ENCODE measurements around the gene AKAP6.
"Not testable (repeated sequence)": the region's sequence is repeated elsewhere in the genome, so short reads cannot be mapped to it uniquely, and the experiment has no call there.

The AKAP6 gene

DNA sequence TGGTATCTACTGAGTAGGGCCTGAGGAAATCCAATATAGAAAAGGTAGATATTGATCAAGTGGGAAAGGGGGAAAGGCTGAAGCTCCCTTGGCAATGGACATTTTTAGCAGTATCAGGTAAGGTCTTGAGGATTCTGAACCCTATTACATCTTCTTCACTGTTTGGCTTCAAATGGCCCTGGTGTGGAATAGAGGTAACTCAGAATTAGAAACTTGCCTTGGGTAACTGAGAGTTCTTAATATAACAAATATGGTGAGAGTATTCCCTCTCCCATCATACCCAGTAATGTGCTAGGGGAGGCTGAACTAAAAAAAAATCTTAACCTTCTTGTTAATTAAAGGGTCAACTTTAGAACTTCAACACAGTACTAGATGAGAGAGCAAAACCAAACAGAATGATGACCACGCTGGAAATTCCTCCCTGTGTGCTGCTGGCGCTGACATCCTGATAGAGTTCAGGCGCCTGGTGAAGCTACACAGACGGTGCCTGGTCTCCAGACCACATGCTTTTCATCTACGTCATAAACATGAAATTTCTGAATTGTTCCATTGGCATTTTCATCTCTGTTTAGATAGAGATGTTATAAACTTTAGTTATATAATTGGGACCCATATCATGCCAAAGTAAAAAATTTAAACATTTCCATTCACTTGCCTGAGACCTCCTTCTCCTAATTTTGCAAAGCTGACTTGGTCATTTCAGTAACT lies 128.3 kb downstream of the AKAP6 start:
- Histone ChIP-seq H3K4me1 (ENCODE audit: control insufficient read depth, insufficient read depth, low read length) (peaks cover 29% of the 10 kb centered on the region), H3K9ac (ENCODE audit: low read depth, low read length) (peak overlapping the region; percentile 19), H3K27me3 (ENCODE audit: control insufficient read depth, insufficient read depth, low read length) (no peaks in the 10 kb centered on the region), H3K4me3 (ENCODE audit: low read length) (no peak overlapping the region), H3K4me2 (ENCODE audit: low read length) (peak overlapping the region; percentile 26), H3K9me3 (replicated peaks; ENCODE audit: low read length) (no peaks in the 10 kb centered on the region), H3K36me3 (ENCODE audit: insufficient read depth, low read length) (no peaks in the 10 kb centered on the region)

DNA sequence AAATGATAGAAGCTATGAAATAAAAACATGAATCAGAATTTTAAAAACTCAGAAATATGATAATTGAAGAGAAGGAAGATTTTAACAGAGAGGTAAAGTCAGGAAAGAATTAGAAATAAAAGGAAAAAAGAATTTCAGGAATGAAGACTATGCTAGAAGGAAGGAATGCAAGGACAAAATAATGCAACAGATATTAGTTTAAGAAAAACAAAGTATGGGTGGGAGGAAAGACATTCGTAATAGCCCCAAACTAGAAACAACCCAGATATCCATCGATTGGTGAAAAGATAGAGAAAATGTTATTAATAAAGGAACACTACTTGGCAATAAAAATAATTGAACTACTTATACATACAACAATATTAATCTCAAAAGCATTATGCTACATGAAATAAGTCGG lies 129.6 kb downstream of the AKAP6 start:
- peak overlapping the region; percentile 26 for H3K4me2 ChIP-seq (ENCODE audit: low read length)
- H3K27me3 ChIP-seq (ENCODE audit: control insufficient read depth, insufficient read depth, low read length) = no peaks in the 10 kb centered on the region
- H3K4me1 ChIP-seq (ENCODE audit: control insufficient read depth, insufficient read depth, low read length) = peaks cover 29% of the 10 kb centered on the region
- H3K9ac ChIP-seq (ENCODE audit: low read depth, low read length) = peak overlapping the region; percentile 35
- no peak overlapping the region for H3K4me3 ChIP-seq (ENCODE audit: low read length)
- no peaks in the 10 kb centered on the region for H3K36me3 ChIP-seq (ENCODE audit: insufficient read depth, low read length)
- H3K9me3 ChIP-seq (replicated peaks; ENCODE audit: low read length) = no peaks in the 10 kb centered on the region

DNA sequence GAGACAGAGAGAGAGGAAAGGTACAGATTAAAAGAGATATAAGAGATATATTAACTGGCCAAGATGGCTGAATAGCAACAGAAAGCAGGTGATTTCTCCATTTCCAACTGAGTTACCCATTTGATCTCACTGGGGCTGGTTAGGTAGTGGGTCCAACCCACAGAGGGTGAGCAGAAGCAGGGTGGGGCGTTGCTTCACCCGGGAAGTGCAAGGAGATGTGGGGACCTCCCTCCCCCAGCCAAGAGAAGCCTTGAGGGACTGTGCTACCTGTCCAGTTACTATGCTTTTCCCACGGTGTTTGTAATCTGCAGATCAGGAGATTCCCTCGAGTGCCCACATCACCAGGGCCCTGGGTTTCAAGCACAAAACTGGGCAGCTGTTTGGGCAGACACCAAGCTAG lies 131.2 kb downstream of the AKAP6 start:
- Histone ChIP-seq H3K9ac (ENCODE audit: low read depth, low read length) (no peak overlapping the region), H3K4me2 (ENCODE audit: low read length) (no peak overlapping the region), H3K36me3 (ENCODE audit: insufficient read depth, low read length) (no peaks in the 10 kb centered on the region), H3K27me3 (ENCODE audit: control insufficient read depth, insufficient read depth, low read length) (no peaks in the 10 kb centered on the region), H3K4me3 (ENCODE audit: low read length) (no peak overlapping the region), H3K4me1 (ENCODE audit: control insufficient read depth, insufficient read depth, low read length) (peaks cover 22% of the 10 kb centered on the region), H3K9me3 (replicated peaks; ENCODE audit: low read length) (no peaks in the 10 kb centered on the region)

- not testable (repeated sequence) for H3K27me3 ChIP-seq (ENCODE audit: control insufficient read depth, insufficient read depth, low read length); H3K4me2 ChIP-seq (ENCODE audit: low read length); H3K9ac ChIP-seq (ENCODE audit: low read depth, low read length); H3K36me3 ChIP-seq (ENCODE audit: insufficient read depth, low read length); H3K9me3 ChIP-seq (replicated peaks; ENCODE audit: low read length); H3K4me3 ChIP-seq (ENCODE audit: low read length)
- peaks cover 16% of the 10 kb centered on the region for H3K4me1 ChIP-seq (ENCODE audit: control insufficient read depth, insufficient read depth, low read length)
Observed at GRCh38 chr14:32462553-32462952, 133.5 kb downstream of the AKAP6 start.

DNA sequence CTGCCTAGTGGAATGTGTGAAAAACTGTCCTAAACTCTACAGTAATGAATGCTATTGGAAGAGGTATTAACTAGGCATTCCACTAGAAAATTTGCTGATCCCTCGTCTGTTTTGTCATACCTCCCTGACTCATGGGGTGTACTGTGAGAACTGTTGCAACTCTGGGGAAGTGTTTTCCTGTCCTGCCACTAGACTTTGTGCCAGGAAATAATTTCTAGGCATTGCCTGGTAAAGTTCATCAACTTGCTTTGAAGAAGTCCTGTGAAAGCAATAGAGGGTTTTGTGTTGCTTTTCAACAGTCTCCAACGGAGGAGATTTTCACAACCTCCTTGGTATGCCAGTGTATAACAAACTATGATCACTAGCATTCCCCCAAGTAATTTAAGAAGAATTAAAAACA lies 139.9 kb downstream of the AKAP6 start:
- H3K4me3 ChIP-seq (ENCODE audit: low read length) = no peak overlapping the region
- H3K9me3 ChIP-seq (replicated peaks; ENCODE audit: low read length) = no peaks in the 10 kb centered on the region
- peak overlapping the region; percentile 41 for H3K4me2 ChIP-seq (ENCODE audit: low read length)
- H3K36me3 ChIP-seq (ENCODE audit: insufficient read depth, low read length) = no peaks in the 10 kb centered on the region
- peak overlapping the region; percentile 72 for H3K9ac ChIP-seq (ENCODE audit: low read depth, low read length)
- no peaks in the 10 kb centered on the region for H3K27me3 ChIP-seq (ENCODE audit: control insufficient read depth, insufficient read depth, low read length)
- peaks cover 53% of the 10 kb centered on the region for H3K4me1 ChIP-seq (ENCODE audit: control insufficient read depth, insufficient read depth, low read length)

- Histone ChIP-seq H3K4me3 (ENCODE audit: low read length) (no peak overlapping the region), H3K27me3 (ENCODE audit: control insufficient read depth, insufficient read depth, low read length) (no peaks in the 10 kb centered on the region), H3K4me1 (ENCODE audit: control insufficient read depth, insufficient read depth, low read length) (peaks cover 56% of the 10 kb centered on the region), H3K9me3 (replicated peaks; ENCODE audit: low read length) (no peaks in the 10 kb centered on the region), H3K4me2 (ENCODE audit: low read length) (peak overlapping the region; percentile 41), H3K36me3 (ENCODE audit: insufficient read depth, low read length) (no peaks in the 10 kb centered on the region), H3K9ac (ENCODE audit: low read depth, low read length) (peak overlapping the region; percentile 72)
Observed at GRCh38 chr14:32469388-32470160, 140.5 kb downstream of the AKAP6 start.

- Histone ChIP-seq H3K27me3 (ENCODE audit: control insufficient read depth, insufficient read depth, low read length) (no peaks in the 10 kb centered on the region), H3K9ac (ENCODE audit: low read depth, low read length) (peak overlapping the region; percentile 60), H3K4me1 (ENCODE audit: control insufficient read depth, insufficient read depth, low read length) (peaks cover 56% of the 10 kb centered on the region), H3K4me2 (ENCODE audit: low read length) (no peak overlapping the region), H3K36me3 (ENCODE audit: insufficient read depth, low read length) (no peaks in the 10 kb centered on the region), H3K9me3 (replicated peaks; ENCODE audit: low read length) (no peaks in the 10 kb centered on the region), H3K4me3 (ENCODE audit: low read length) (no peak overlapping the region)
Observed at GRCh38 chr14:32470161-32470715, 141.1 kb downstream of the AKAP6 start.

GRCh38 chr14:32471181-32471580 lies 142.1 kb downstream of the AKAP6 start:
- H3K9me3 ChIP-seq (replicated peaks; ENCODE audit: low read length) = no peaks in the 10 kb centered on the region
- H3K27me3 ChIP-seq (ENCODE audit: control insufficient read depth, insufficient read depth, low read length) = no peaks in the 10 kb centered on the region
- H3K36me3 ChIP-seq (ENCODE audit: insufficient read depth, low read length) = no peaks in the 10 kb centered on the region
- peaks cover 56% of the 10 kb centered on the region for H3K4me1 ChIP-seq (ENCODE audit: control insufficient read depth, insufficient read depth, low read length)
- H3K4me3 ChIP-seq (ENCODE audit: low read length) = no peak overlapping the region
- H3K4me2 ChIP-seq (ENCODE audit: low read length) = no peak overlapping the region
- peak overlapping the region; percentile 60 for H3K9ac ChIP-seq (ENCODE audit: low read depth, low read length)

- peak overlapping the region; percentile 51 for H3K4me2 ChIP-seq (ENCODE audit: low read length)
- H3K9me3 ChIP-seq (replicated peaks; ENCODE audit: low read length) = no peaks in the 10 kb centered on the region
- peaks cover 56% of the 10 kb centered on the region for H3K4me1 ChIP-seq (ENCODE audit: control insufficient read depth, insufficient read depth, low read length)
- H3K27me3 ChIP-seq (ENCODE audit: control insufficient read depth, insufficient read depth, low read length) = no peaks in the 10 kb centered on the region
- no peaks in the 10 kb centered on the region for H3K36me3 ChIP-seq (ENCODE audit: insufficient read depth, low read length)
- peak overlapping the region; percentile 3 for H3K4me3 ChIP-seq (ENCODE audit: low read length)
- H3K9ac ChIP-seq (ENCODE audit: low read depth, low read length) = peak overlapping the region; percentile 60
Observed at GRCh38 chr14:32472076-32472475, 143.0 kb downstream of the AKAP6 start.

- Histone ChIP-seq H3K4me3 (ENCODE audit: low read length) (peak overlapping the region; percentile 44), H3K9ac (ENCODE audit: low read depth, low read length) (peak overlapping the region; percentile 86)
Observed at GRCh38 chr14:32472512-32473463, 143.7 kb downstream of the AKAP6 start.

GRCh38 chr14:32473464-32473855 lies 144.4 kb downstream of the AKAP6 start:
- Histone ChIP-seq H3K36me3 (ENCODE audit: insufficient read depth, low read length) (no peaks in the 10 kb centered on the region), H3K27me3 (ENCODE audit: control insufficient read depth, insufficient read depth, low read length) (no peaks in the 10 kb centered on the region), H3K4me3 (ENCODE audit: low read length) (peak overlapping the region; percentile 44), H3K4me1 (ENCODE audit: control insufficient read depth, insufficient read depth, low read length) (peaks cover 59% of the 10 kb centered on the region), H3K9ac (ENCODE audit: low read depth, low read length) (peak overlapping the region; percentile 86), H3K4me2 (ENCODE audit: low read length) (peak overlapping the region; percentile 59), H3K9me3 (replicated peaks; ENCODE audit: low read length) (no peaks in the 10 kb centered on the region)

More at GRCh38 chr14:32472512-32473463, 143.7 kb downstream of the AKAP6 start:
- Histone ChIP-seq H3K9me3 (replicated peaks; ENCODE audit: low read length) (no peaks in the 10 kb centered on the region), H3K4me1 (ENCODE audit: control insufficient read depth, insufficient read depth, low read length) (peaks cover 58% of the 10 kb centered on the region), H3K27me3 (ENCODE audit: control insufficient read depth, insufficient read depth, low read length) (no peaks in the 10 kb centered on the region), H3K36me3 (ENCODE audit: insufficient read depth, low read length) (no peaks in the 10 kb centered on the region), H3K4me2 (ENCODE audit: low read length) (peak overlapping the region; percentile 59)
